ENCODE results near the gene YKT6. TPM values are rescaled to one million over a fixed set of nuclear protein-coding genes. Genes with fewer than 3 reads are reported as not detected.

Gene YKT6
- total RNA-seq, 1 experiment from 2014 or later, result 142 TPM

DNA sequence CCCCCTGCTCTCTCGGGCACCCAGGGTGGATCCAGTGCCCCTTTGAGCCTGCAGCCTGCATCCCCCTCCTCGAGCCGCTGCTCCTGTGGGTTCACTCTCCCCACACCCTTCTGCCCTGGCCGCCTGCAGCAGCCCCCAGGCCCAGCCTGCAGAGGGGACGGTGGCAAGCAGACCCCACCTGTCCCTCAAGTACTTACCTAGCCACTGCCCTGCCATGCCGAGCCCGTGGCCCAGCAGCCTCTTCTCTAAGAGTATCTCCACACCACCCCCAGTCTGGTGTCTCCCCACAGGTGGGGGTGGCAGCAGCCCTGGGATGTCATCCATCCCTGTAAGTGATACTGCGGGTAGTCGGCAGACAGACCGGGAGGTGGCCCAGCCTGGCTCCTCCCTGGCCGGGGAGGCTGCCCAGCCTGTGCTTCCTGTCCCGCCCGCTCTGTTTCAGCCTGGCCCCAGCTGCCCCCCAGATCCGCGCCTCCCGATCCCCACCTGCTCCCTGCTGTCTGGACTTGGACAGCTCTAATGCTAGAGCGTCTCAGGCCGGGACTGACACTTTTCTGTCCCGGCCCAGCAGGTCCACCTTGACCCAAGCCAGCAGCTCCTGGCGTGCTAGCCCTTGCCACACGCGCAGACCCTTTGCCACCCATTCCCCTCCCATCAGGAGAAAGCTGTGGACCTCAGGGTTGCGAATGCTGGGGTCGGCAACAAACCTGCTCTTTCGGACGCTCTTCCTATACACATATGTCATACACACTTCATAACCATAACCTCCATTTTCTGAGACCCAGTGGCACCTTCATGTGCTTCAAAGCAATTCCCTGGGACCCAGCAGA lies 25.0 kb downstream of the YKT6 start:
- Histone ChIP-seq H3K4me1 (replicated peaks; ENCODE audit: insufficient read depth) (no peaks in the 10 kb centered on the region), H4K20me1 (ENCODE audit: insufficient read depth) (peaks cover 4% of the 10 kb centered on the region; the same call in 1 of the 2 replicates), H3K4me2 (peak overlapping the region; percentile 12; the same call in 1 of the 2 replicates), H3K27me3 (ENCODE audit: insufficient read depth, low read depth) (peaks cover 65% of the 10 kb centered on the region), H3K4me3 (no peak overlapping the region), H3K9me3 (ENCODE audit: insufficient read depth, low read depth) (no peaks in the 10 kb centered on the region), H3K27ac (no peak overlapping the region), H3K9me2 (ENCODE audit: insufficient read depth) (no peaks in the 10 kb centered on the region), H2AFZ (no peak overlapping the region), H3K36me3 (ENCODE audit: low read depth) (no peaks in the 10 kb centered on the region), H3F3A (ENCODE audit: insufficient read depth, low read depth) (no peaks in the 10 kb centered on the region), H3K79me2 (ENCODE audit: low read depth) (no peaks in the 10 kb centered on the region)
- TF ChIP-seq, protein P1, sequence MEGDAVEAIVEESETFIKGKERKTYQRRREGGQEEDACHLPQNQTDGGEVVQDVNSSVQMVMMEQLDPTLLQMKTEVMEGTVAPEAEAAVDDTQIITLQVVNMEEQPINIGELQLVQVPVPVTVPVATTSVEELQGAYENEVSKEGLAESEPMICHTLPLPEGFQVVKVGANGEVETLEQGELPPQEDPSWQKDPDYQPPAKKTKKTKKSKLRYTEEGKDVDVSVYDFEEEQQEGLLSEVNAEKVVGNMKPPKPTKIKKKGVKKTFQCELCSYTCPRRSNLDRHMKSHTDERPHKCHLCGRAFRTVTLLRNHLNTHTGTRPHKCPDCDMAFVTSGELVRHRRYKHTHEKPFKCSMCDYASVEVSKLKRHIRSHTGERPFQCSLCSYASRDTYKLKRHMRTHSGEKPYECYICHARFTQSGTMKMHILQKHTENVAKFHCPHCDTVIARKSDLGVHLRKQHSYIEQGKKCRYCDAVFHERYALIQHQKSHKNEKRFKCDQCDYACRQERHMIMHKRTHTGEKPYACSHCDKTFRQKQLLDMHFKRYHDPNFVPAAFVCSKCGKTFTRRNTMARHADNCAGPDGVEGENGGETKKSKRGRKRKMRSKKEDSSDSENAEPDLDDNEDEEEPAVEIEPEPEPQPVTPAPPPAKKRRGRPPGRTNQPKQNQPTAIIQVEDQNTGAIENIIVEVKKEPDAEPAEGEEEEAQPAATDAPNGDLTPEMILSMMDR (conservative IDR thresholded peaks at IDR 0.05), result no peak
- no peak for TF ChIP-seq EZH2 (IDR thresholded peaks at IDR 0.05; ENCODE audit: low read depth)
- intact Hi-C loops (cut with micrococcal nuclease; ENCODE audit: unreplicated experiment), result no loop called here
- no TSS peak for BruUV-seq (replicated peaks)
- POLR2A ChIA-PET (ENCODE audit: unreplicated experiment), result no interaction called here
- CTCF ChIA-PET, result no interaction called here
- no peak for DNase-seq

DNA sequence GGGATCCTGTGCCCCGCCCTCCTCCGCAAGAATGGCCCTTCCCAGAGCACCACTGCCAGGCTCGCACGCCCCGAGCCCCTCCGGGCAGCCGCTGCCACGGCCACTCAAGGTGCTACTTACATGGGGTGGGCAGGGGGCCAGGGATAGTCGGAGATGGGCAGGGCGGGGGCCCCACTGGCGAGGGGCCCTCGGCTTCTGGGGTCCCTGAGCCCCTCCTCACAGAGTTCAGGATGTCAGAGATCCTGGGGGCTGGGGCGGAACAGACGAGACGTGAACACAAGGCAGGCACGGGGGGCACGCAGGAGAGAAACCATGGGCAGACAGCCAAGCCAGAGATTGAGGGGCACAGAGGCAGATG lies 25.6 kb downstream of the YKT6 start:
- Histone ChIP-seq H3K9me2 (ENCODE audit: insufficient read depth) (no peaks in the 10 kb centered on the region), H3K36me3 (ENCODE audit: low read depth) (no peaks in the 10 kb centered on the region), H3K27ac (no peak overlapping the region), H3K4me3 (no peak overlapping the region), H3K27me3 (ENCODE audit: insufficient read depth, low read depth) (peaks cover 65% of the 10 kb centered on the region), H4K20me1 (ENCODE audit: insufficient read depth) (peaks cover 4% of the 10 kb centered on the region; the same call in 1 of the 2 replicates), H3F3A (ENCODE audit: insufficient read depth, low read depth) (no peaks in the 10 kb centered on the region), H2AFZ (no peak overlapping the region), H3K4me2 (no peak overlapping the region), H3K79me2 (ENCODE audit: low read depth) (no peaks in the 10 kb centered on the region), H3K9me3 (ENCODE audit: insufficient read depth, low read depth) (no peaks in the 10 kb centered on the region), H3K4me1 (replicated peaks; ENCODE audit: insufficient read depth) (no peaks in the 10 kb centered on the region)
- ChIA-PET CTCF (no interaction called here), POLR2A (ENCODE audit: unreplicated experiment) (no interaction called here)
- BruUV-seq (replicated peaks), result no TSS peak
- TF ChIP-seq, protein P1 (conservative IDR thresholded peaks at IDR 0.05), result no peak
- no peak for TF ChIP-seq EZH2 (IDR thresholded peaks at IDR 0.05; ENCODE audit: low read depth)
- no peak for DNase-seq
- intact Hi-C loops (cut with micrococcal nuclease; ENCODE audit: unreplicated experiment), result no loop called here

DNA sequence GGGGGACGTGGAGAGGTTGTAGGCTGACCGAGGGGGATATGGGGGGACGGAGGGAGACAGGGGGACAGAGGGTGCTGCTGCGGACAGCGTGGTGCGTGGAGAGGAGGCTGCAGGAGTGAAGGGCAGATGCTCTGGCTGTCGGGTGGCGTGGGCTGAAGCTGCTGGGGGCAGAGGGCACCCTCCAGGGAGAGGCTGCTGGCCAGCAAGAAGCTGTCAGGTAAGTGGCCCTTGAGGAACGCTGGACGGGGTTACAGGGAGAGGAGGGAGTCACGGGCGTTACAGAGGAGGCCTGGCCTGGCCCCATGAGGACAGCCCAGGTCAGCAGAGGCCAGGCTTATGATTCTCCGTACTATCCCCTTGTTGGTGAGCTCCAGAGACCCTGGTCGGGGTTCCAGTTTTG lies 27.1 kb downstream of the YKT6 start:
- H3K79me2 ChIP-seq (ENCODE audit: low read depth), result no peaks in the 10 kb centered on the region
- H4K20me1 ChIP-seq (ENCODE audit: insufficient read depth), result peaks cover 4% of the 10 kb centered on the region; the same call in 1 of the 2 replicates
- DNase-seq, result no peak
- ChIA-PET POLR2A (ENCODE audit: unreplicated experiment) (no interaction called here), CTCF (no interaction called here)
- H3K27me3 ChIP-seq (ENCODE audit: insufficient read depth, low read depth), result peaks cover 56% of the 10 kb centered on the region
- H2AFZ ChIP-seq, result no peak overlapping the region
- H3K4me2 ChIP-seq, result no peak overlapping the region
- no peaks in the 10 kb centered on the region for H3F3A ChIP-seq (ENCODE audit: insufficient read depth, low read depth)
- intact Hi-C loops (cut with micrococcal nuclease; ENCODE audit: unreplicated experiment), result no loop called here
- BruUV-seq (replicated peaks), result no TSS peak
- H3K4me1 ChIP-seq (replicated peaks; ENCODE audit: insufficient read depth), result no peaks in the 10 kb centered on the region
- no peaks in the 10 kb centered on the region for H3K36me3 ChIP-seq (ENCODE audit: low read depth)
- H3K9me3 ChIP-seq (ENCODE audit: insufficient read depth, low read depth), result no peaks in the 10 kb centered on the region
- no peaks in the 10 kb centered on the region for H3K9me2 ChIP-seq (ENCODE audit: insufficient read depth)
- no peak overlapping the region for H3K4me3 ChIP-seq
- no peak for TF ChIP-seq EZH2 (IDR thresholded peaks at IDR 0.05; ENCODE audit: low read depth)
- H3K27ac ChIP-seq, result no peak overlapping the region

Data from PC-9 (cell line).